ENCODE data around the gene PPP1R18. TPM values are rescaled to one million over a fixed set of nuclear protein-coding genes. Genes with fewer than 3 reads are reported as not detected.
A peak's percentile ranks its signal among the peaks of the same experiment; 100 is the strongest.

PPP1R18 gene
- total RNA-seq, 1 donor from 2014 or later = 129 TPM

DNA sequence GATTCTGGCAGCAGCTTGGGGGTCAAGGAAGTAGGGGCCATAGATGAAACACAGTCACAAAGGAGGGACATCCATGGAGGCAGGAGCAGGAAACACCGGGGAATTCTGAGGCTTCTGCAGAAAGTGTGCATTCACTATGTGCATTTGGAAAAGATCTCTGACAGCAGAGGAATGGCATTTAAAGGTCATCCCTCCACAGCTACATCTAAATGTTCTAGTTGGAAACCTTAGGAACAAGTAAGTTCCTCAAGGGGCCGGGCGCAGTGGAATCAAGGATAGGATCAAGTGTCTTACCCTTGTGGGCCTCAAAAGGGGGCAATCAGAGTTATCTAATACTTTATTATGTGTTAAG is 30.7 kb downstream of the PPP1R18 start:
- Histone ChIP-seq H3K36me3 (ENCODE audit: control insufficient read depth, insufficient read depth, low read length) (peaks cover 2% of the 10 kb centered on the region), H3K27me3 (ENCODE audit: control insufficient read depth, insufficient read depth, low read length) (no peaks in the 10 kb centered on the region), H3K4me3 (ENCODE audit: low read depth, low read length) (no peak overlapping the region)
- TF ChIP-seq, protein P1, sequence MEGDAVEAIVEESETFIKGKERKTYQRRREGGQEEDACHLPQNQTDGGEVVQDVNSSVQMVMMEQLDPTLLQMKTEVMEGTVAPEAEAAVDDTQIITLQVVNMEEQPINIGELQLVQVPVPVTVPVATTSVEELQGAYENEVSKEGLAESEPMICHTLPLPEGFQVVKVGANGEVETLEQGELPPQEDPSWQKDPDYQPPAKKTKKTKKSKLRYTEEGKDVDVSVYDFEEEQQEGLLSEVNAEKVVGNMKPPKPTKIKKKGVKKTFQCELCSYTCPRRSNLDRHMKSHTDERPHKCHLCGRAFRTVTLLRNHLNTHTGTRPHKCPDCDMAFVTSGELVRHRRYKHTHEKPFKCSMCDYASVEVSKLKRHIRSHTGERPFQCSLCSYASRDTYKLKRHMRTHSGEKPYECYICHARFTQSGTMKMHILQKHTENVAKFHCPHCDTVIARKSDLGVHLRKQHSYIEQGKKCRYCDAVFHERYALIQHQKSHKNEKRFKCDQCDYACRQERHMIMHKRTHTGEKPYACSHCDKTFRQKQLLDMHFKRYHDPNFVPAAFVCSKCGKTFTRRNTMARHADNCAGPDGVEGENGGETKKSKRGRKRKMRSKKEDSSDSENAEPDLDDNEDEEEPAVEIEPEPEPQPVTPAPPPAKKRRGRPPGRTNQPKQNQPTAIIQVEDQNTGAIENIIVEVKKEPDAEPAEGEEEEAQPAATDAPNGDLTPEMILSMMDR (IDR thresholded peaks at IDR 0.05; ENCODE audit: insufficient read depth, low read length, poor library complexity, severe bottlenecking) = no peak
- DNase-seq (ENCODE audit: low read depth) = no peak

DNA sequence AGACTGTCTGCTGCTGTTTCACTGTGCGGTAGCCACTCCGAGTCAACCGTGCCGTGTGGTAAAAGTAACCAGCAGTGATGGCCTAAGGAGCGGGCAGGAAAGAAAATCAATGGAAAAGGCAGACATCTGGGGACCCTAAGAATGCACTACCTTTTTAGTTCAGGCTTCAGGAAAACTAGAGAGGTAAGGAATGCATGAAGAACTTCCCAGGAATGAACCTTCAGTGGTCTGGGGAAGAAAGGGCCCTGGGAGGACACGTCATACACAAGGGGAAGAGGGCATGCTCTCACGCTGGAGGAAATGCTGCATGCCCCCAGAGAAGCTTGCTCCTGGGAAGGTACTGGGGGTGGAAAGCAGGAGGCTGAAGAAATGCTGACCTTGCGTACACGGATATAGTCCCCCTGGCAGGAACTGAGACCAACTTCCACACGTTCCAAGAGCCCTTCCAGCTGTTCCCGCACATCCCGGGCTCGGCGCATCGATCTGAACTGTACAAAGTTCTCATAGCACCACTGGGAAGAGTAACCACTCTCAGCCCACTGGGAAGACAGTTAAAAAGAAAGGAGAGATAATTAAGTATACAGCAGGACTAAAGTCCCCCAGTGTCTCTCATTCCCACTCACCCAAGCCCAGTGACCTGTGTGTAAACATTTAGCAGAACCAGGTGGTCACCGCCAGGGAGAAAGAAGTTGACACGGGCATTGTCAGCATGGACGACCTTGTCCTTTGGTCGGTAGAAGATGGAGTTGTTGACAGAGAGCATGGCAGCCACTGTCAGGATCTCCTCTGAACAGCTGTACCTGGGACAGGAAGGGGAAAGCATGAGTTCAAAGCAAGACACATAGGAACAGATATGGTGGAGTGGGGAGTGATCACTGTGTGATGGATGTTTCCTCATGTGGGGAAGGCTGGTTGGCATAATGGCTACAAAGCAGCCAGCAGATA is 31.4 kb downstream of the PPP1R18 start:
- H3K4me3 ChIP-seq (ENCODE audit: low read depth, low read length) = no peak overlapping the region
- TF ChIP-seq, protein P1 (IDR thresholded peaks at IDR 0.05; ENCODE audit: insufficient read depth, low read length, poor library complexity, severe bottlenecking) = no peak
- DNase-seq (ENCODE audit: low read depth) = no peak
- peaks cover 2% of the 10 kb centered on the region for H3K36me3 ChIP-seq (ENCODE audit: control insufficient read depth, insufficient read depth, low read length)
- no peaks in the 10 kb centered on the region for H3K27me3 ChIP-seq (ENCODE audit: control insufficient read depth, insufficient read depth, low read length)

DNA sequence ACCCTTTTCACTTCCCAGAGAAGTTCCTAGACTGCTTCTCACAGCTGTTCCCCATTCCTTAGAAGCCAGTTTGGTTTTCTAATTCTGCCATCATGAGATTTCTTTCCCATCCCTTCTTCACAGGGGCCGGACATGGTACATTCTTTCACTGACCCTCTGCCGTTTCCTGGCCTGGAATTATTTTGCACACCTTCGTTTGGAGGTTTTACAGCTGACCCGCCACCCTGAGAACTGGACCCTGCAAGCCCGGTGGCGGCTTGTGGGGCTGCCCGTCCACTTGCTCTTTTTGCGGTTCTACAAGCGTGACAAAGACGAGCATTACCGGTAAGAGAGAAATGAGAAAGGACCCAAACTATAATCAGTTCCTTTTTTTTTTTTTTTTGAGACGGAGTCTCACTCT is 35.3 kb downstream of the PPP1R18 start:
- DNase-seq (ENCODE audit: low read depth) = no peak
- H3K36me3 ChIP-seq (ENCODE audit: control insufficient read depth, insufficient read depth, low read length) = peaks cover 2% of the 10 kb centered on the region

DNA sequence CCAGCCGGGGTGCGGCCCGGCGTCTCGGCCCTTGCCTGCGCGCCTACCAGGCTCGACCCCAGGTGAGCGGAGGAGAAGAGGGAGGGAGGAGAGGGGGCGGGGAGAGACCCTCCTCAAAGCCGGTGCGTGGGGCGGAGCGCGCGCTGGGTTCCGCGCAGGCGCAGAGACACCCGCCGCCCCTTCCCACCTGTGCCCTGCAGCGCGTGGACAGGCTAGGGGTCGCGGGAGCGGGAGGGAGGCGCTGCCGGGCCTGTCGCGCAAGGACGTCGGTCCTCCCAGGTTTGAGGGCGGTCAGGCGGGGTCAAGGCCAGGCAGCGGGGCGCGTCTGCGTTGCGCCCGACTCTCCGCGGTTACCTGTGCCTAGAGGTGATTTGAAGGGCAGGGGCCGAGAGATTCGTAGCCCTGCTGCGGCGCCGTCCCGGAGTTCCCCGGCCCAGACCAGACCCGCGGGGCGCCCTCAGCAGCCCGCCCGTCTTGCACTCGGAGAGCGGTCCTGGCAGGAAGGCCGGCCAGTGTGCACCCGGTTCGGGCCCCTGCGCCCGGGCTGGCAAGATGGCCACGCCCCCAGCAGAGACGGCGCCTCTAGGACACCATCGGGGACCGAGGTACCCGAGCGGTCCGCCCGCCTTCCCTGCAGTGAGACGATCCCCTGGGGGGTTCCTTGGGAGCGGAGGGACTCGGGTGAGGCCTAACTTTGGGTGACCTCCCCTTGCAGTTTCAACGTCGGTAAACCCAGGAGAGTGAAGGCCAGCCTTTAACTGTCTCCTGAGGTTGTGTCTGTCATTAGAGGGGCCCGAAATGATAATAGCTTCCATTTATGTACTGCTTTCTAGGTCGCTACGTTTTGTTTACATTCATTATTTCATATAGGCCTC is 39.0 kb downstream of the PPP1R18 start:
- Histone ChIP-seq H3K4me3 (ENCODE audit: low read depth, low read length) (peak overlapping the region; percentile 99), H3K36me3 (ENCODE audit: control insufficient read depth, insufficient read depth, low read length) (no peaks in the 10 kb centered on the region)

More for the DNA sequence above, 35.3 kb downstream of the PPP1R18 start:
- H3K4me3 ChIP-seq (ENCODE audit: low read depth, low read length) = no peak overlapping the region
- H3K27me3 ChIP-seq (ENCODE audit: control insufficient read depth, insufficient read depth, low read length) = no peaks in the 10 kb centered on the region
- TF ChIP-seq, protein P1 (IDR thresholded peaks at IDR 0.05; ENCODE audit: insufficient read depth, low read length, poor library complexity, severe bottlenecking) = no peak

DNA sequence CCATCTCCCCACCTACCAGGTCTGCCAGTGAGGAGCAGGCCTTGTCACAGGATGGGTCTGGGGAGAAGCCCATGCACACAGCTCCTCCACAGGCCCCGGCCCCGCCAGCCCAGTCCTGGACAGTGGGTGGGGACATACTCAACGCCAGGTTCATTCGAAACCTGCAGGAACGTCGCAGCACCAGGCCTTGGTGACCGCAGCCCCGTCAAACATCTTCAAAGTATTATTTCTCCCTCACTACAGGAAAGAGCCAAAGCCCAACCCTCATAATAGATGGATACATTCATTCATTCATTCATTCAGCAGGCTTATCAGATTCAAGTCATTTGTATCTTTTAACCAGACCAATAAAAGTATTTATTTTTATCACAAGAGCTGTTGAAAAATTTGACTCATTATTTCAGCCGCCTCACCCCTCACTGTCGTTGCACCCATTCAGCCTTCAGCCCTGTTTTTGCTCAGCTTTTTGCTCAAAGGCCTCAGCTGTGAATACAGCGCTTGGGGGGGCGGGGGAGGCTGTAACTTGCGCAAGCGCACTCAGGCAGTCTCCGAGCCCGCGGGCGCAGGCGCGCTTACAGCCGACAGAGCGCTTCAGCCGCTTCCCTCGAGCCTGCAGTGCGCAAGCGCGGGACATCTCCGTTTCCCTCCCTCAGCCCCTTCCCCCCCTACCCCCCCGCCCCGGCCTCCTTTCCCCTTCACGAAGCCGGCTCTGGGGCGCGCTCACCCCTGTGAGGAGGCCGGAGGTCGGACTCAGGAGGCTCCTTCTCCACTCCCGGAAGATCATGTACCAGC is 39.8 kb downstream of the PPP1R18 start, which contains the start of gene C6orf136:
Gene C6orf136, plus strand, starts transcription at position 684 of the 792 bp plus-strand sequence. Its CDS starts 99 bp downstream, at position 783.
- Histone ChIP-seq H3K4me3 (ENCODE audit: low read depth, low read length) (peak within 1 kb of the TSS; percentile 99), H3K27me3 (ENCODE audit: control insufficient read depth, insufficient read depth, low read length) (no peaks in the 10 kb centered on the region), H3K36me3 (ENCODE audit: control insufficient read depth, insufficient read depth, low read length) (no peaks in the 10 kb centered on the region)
- peak; percentile 72 for DNase-seq (ENCODE audit: low read depth)
- TF ChIP-seq, protein P1 (IDR thresholded peaks at IDR 0.05; ENCODE audit: insufficient read depth, low read length, poor library complexity, severe bottlenecking) = no peak

More for the DNA sequence above, 39.0 kb downstream of the PPP1R18 start:
- DNase-seq (ENCODE audit: low read depth) = no peak
- TF ChIP-seq, protein P1 (IDR thresholded peaks at IDR 0.05; ENCODE audit: insufficient read depth, low read length, poor library complexity, severe bottlenecking) = no peak
- H3K27me3 ChIP-seq (ENCODE audit: control insufficient read depth, insufficient read depth, low read length) = no peaks in the 10 kb centered on the region

Measured in kidney epithelial cell (primary cell).